Embryonic facial prominence (tissue), 1 donor: Measurements from ENCODE around the gene GTF2IRD1.
"Not testable (repeated sequence)": the region's sequence is repeated elsewhere in the genome, so short reads cannot be mapped to it uniquely, and the experiment has no call there.

Experiments used
- DNase-seq: peaks from one replicate; pipeline ENCODE4 v3.0.0-alpha.2; 2016; ENCODE audit errors: extremely low spot score

GTF2IRD1 gene

DNA sequence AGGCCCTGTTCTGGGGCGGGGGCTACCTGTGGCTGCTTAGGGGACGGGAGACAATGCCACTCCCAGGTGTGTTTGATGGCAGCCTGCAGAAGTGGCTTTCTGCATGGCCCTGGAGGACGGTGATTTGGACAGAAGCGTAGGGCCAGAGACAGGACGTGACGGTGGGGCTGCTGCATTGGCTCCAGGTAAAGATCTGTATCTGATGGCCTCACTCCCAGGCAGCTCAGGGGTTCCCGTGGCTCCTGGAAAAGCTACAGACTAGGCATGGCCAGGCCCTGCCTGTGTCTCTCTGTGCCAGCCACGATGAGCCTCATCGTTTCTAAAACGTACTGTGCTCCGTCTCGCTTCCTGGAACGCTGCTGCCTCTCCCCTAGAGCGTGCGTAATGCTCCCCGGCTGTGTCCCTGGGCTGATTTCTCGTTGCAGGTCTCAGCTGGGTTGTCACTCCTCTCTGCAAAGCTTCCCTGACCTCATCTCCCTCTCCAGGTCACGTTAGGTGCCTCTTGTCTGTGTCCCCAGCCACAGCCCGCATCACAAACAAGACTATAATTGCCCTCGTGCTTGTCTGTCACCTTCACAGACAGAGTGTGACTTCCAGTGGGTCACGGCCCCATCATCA, 12.6 kb downstream of the GTF2IRD1 start:
- no peak for DNase-seq

DNA sequence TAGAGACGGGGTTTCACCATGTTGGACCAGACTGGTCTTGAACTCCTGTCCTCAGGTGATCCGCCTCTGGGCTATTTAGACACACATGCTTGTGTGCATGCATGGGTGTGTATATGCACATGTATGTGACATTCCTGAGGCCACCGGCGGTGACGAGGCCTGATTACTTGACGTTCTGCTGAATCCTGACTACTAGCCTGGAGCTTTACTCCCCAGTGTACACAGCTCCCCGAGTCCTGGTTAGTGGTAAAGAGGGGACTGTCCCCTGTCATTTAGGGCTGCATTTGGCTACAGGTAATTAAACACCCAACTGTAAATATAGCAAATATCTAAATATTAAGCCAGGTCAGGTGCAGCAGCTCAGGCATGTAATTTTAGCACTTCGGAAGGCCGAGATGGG, 14.2 kb downstream of the GTF2IRD1 start:
- no peak for DNase-seq

DNA sequence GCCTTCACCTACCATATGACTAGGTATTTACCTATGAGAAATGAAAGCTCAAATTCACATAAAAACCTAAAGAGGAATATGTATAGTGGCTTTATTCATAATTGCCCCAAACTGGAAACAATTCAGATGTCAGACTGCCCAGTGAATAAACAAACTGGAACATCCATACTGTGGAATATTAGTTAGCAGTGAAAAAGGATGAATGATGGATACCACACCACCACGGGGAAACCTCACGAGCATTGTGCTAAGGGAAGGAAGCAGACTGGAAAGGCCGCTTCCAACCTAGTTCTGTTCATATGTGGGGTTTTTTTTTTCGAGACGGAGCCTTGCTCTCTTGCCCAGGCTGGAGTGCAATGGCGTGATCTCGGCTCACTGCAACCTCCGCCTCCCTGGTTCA, 16.8 kb downstream of the GTF2IRD1 start:
- DNase-seq = no peak

DNA sequence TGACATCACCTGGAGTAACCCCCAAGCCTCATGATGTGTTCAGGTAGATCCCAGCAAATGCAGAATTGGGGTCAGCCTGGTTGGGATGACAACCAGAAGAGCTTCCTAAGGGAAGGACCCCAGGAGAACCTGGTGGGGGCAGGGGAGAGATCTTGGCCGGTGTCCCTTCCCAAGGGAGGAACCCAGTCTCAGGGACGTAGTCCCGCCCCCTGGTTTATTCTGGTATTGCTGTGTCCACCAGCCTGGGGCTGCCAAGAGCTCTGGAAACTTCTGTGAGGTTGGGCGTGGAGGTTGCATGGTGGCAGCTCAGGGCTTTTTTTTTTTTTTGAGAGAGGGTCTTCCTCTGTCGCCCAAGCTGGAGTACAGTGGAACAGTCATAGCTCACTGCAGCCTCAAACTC, 19.4 kb downstream of the GTF2IRD1 start:
- no peak for DNase-seq

DNA sequence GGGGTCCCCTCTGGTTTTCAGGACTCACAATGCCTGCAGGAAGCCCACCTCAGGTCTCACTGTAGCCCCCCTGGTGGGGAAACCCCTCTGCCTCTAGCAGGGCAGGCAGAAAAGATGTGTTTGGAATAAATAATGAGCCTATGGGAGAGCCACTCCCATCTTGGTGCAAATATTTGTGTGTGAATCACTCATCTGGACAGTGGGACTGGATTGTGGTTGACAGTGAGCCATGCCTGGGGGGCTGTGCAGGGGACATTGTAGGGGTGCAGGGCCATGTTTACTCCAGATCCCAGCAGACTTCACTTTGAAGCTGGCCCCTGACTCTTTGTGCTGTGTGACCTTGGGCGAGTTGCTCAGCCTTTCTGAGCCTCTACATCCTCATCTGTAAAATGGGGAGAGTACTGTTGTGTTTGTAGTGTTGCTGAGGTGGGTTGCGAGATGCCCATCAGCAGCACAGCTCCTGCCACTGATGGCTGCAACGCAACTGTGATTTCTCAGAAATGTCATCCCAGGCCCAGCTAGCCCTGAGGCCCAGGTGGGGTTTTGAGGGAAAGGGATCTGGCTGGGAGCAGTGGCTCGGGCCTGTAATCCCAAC, 20.7 kb downstream of the GTF2IRD1 start:
- DNase-seq = no peak

DNA sequence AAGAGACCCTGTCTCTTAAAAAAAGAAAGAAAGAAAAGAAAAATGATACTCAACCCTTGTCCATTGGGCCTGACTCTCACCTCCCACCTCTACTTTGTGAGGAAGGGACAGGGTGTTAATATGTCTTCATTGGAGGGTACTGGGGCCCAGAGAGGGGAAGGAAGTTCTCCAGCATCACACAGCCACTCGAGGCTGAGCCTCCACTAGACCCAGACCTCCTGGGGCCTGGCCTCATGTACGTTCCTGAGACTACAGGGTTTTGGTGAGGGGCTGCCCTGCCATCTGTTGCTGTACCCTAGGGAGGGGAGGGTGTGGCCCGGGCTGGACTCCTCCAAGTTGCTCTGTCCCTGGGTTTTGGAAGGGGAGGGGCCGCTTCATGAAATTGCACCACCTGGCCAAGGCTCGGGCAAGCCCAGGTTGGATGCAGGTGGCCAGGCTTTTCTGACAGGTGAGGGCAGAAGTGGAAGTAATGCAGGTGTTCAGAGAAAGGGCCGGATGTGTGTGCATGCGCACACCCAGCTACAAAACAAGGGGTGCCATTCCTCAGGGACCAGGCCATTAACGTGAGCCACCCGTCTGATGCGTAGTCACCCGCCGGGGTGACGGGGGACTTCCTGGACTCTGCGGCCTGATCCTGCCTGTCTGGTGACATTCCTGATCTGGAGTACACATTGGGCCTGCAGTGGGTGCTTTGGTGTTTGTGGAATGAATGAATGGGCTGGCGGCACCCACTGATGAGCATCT, 21.7 kb downstream of the GTF2IRD1 start:
- no peak for DNase-seq

DNA sequence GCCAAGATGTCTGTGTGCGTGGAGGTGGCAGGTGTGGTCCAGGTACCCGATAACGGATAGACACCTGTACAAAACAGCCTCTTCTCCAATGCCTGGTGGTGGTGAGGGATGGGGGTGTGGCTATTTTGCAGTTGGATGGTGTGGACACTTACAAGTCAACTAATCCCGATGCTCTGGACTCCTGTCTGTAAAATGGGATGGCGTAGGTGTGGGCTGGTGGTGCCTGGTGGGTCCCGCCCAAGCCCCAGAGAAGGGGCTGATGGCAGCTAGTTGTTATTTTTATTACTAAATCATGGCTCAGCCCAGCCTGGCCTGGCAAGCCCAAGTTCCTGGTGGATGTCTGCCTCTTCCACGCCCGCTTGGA, 22.3 kb downstream of the GTF2IRD1 start:
- DNase-seq = no peak

DNA sequence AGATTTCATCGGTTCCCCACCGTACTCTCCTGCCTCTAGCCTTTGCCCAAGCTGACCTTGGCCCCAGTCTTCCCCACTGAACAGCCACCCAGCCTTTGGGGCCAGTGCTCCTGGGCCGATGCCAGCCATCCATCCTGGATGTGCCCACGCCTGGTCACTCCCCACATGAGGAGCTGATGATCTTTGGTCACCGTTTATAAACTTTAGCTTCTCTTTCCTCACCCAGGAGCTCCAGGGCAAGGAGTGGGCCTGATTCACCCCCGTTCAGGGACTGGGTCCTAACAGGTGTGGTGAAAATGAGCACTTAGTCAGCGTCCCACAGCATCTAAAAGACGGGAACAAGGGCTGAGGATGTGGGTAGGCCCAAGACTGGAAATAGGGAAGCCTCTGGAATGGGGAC, 22.9 kb downstream of the GTF2IRD1 start:
- DNase-seq = no peak

DNA sequence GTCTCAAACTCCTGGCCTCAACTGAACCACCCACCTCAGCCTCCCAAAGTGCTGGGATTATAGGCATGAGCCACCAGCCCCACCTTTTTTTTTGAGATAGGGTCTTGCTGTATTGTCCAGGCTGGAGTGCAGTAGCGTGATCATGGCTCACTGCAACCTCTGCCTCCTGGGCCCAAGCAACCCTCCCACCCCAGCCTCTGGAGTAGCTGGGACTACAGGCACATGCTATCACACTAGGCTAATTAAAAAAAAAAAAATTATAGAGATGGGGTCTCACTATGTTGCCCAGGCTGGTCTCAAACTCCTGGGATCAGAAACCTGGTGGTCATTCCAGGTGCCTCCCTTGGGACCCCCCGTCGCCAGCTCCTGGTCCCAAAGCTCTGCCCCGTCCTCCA, 25.0 kb downstream of the GTF2IRD1 start:
- no peak for DNase-seq

DNA sequence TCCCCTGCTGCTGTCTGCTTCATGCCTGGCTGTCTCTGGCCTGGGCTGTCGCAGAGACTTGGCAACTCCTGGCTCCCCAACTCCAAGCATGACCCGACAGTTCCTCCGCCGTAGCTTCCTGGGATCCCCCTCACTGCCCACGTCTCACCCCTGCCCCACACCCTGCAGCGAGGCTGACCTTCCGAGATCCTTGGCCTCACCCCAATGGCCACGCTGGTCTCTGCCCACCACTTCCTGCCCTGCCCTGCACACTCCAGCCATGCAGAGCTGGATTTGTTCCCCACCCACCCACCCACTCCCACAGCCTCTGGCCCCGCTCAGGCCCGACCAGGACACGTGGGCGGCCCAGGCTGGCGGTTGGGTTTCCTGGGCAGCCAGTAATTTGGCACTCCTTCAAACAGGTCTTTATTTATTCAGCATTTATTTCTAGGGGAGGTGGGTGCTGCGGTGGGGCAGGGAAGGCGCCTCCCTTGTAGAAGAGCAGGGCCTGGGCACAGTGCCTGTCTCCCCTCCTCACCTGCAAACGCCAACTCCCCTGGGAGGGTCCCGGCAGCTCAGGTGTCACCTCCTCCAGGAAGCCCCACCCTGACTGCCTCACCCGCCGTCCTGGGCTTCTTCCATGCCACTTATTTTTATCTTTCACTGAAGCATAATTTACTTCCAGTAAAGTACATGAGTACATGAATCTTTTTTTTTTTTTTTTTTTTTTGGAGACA, 25.5 kb downstream of the GTF2IRD1 start:
- no peak for DNase-seq

DNA sequence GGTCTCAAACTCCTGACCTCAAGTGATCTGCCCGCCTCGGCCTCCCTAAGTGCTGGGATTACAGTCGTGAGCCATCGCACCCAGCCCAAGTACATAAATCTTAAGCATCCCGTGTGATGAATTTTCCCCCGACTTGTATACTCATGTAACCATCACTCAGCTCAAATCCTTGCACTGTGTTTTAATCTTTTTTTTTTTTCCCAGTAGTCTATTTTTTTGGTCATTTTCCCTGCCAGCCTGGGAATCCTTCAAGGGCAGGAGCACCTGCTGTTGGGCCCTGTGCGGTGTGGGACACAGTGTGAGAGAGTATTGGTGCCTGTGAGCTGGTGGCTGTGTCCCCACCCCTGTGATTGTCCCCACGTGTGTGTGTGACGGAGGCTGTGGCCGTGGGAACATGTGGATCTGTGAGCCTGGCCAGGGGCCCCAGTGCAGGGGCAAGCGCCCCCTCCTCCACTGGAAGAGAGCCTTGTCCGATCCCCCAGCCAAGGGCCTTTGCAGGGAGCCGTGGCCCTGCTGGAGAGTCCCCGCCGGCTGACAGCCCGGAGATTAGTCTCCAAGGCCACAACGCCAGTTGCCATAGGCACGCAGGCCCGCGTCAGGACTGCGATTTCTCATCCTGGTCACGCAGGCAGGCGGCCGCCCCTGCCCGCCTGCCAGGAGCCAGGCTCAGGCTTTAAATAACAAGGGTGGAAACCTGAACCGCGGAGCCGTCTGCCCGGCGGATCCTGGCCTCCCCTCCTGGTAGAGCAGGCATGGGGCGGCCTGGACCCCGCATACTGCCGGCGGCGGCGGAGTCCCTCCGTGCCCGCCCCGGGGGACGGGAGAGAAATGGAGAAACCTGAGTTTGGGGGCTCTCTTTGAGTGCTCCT, 26.5 kb downstream of the GTF2IRD1 start:
- DNase-seq = peak; percentile 27

DNA sequence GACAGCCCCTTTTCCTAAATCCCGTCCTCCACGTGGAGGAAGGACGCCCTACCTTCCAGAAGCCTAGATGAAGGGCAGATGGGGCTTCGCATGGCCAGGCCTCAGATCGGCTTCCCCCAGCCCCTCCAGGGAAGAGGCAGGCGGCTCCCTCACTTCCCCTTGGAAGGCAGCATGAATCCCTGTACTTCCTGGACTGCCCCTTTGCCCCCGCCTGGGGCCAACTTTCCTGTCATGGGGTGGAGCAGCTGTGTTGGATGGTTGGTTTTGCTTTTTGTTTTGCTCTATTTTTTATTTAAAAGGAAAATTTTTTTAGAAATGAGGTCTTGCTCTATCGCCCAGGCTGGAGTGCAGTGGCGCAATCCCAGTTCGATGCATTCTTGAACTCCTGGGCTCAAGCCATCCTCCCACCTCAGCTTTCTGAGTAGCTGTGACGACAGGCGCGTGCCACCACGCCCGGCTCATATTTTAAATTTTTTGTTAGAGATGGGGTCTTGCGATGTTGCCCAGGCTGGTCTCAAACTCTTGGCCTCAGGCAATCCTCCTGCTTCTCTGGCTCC, 27.2 kb downstream of the GTF2IRD1 start:
- DNase-seq = no peak

DNA sequence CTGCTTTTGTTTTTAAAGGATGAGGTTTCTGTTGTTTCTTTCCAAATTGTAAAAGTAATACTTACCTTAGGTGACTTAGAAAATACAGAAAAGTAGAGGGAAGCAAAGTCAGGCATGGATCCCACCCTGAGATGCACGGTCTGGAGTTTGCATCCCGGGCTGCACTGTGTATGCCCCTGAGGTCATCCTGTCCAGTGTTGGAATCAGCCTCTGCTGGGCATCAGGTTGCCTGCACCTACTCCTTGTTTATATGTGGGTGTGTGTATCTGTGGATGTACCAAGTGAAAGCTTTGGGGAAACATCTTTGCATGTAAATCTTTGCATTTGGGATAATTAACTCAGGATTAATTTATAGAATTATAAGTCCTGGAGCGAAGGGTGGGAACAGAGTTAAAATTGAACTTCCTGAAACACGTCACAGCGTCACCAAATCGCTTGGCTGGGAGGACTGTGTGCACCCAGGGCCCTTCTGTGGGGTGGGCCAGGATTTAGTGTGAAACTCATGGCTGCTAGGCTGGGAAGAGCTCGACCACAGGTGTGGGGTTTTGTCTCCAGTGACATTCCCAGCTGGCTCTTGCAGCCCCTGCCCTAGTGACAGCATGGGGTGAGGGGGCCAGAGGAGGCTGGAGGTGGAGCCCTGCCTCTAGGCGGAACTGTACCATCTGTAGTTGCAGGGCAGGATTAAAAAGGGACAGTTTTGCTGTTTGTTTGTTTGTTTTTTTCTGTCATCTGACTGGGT, 27.9 kb downstream of the GTF2IRD1 start:
- no peak for DNase-seq

DNA sequence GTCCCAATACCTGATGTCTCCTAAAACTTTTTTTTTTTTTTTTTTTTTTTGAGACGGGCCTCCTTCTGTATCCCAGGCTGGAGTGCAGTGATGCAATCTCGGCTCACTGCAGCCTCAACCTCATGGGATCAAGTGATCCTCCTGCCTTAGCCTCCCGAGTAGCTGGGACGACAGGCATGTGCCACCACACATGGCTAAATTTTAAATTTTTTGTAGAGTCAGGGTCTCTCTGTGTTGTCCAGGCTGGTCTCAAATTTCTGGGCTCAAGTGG, 28.4 kb downstream of the GTF2IRD1 start:
- no peak for DNase-seq

DNA sequence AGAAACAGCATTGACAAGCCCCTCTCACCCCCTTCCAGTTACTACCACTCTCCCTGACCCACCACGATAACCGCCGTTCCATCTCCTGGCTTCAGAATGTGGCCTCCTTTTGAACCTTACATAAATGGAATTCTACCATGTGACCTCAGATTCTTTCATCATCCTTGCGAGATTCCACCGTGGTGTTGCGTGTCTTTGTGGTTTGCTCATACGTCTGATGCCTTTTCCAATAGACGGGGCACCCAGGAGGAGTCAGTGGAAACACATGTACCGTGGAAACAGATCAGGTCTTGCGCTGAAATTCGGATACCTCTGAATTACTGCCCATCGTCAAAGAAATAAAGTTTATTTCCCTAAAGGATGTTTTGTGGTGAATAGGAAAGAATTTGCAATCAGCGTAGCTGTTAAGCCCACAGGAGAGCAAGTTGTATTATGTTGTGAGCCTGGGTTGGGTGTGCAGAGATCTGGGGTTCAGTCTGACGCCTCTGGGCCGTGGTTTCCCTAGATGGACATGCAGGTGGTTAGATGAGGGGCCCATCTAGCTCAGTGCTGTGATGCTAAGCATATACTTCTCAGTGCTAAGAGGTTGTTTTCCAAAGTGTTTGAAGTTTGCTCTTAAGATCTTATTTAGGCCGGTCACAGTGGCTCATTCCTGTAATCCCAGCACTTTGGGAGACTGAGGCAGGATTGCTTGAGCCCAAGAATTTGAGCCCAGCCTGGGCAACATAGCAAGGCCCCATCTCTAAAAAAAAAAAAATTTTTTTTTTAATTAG, 29.1 kb downstream of the GTF2IRD1 start:
- DNase-seq = peak; percentile 58

DNA sequence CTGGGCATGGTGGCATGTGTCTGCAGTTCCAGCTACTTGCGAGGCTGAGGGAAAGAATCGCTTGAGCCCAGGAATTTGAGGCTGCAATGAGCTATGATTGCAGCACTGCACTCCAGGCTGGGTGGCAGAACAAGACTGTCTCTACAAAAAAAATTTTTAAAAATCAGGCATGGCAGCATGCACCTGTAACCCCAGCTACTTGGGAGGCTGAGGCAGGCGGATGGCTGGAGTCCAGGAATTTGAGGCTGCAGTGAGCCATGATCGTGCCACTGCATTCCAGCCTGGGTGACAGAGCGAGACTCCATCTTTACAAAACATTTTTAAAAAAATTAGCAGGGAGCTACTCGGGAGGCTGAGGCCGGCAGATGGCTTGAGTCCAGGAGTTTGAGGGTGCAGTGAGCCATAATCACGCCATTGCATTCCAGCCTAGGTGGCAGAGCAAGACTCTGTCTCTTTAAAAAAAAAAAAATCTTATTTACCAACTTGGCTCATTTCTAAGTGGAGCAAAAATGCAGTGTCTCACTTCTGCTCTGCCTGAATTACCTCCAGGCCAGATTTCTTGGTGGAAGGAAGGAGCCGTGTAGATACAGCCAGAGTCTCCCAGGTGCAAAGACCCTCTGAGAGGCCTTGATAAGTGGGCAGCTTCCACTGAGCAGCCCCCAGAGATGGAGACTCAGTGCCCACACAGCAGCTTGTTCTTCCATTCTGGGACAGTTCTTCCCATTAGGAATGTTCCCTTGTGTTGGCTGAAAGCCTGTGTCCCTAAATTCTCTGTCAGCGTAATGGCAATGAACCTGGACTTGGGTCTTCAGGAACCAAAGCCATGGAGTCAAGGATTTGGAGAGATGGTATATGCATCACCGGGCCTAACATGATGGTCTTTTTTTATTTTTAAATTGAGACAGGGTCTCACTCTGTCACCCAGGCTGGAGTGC, 30.0 kb downstream of the GTF2IRD1 start:
- no peak for DNase-seq

DNA sequence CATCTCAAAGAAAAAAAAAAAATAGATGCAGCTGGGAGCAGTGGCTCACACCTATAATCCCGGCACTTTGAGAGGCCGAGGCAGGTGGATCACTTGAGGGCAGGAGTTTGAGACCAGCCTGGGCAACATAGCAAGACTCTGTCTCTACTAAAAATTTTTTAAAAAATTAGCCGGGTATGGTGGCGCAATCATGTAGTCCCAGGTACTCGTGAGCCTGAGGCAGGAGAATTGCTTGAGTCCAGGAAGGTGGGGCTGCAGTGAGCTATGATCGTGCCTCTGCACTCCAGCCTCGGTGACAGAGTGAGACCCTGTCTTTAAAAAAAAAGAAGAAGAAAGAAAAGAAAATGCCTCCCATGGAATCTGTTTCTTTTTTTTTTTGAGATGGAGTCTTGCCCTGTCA, 31.9 kb downstream of the GTF2IRD1 start:
- no peak for DNase-seq

DNA sequence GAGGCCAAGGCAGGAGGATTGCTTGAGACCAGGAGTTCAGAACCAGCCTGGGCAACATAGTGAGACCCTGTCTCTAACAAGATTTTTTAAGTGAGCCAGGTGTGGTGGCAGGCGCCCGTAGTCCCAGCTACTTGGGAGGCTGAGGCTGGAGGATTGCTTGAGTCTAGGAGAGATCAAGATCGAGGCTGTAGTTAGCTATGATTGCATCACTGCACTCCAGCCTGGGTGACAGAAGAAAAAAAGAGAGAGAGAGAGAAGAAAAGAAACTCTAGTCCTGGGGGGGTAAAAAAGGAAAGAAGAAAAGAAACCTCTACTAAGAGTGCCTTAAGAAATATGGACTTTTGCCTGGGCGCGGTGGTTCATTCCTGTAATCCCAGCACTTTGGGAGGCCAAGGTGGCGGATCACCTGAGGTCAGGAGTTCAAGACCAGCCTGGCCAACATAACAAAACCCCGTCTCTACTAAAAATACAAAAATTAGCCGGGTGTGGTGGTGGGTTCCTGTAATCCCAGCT, 34.9 kb downstream of the GTF2IRD1 start:
- not testable (repeated sequence) for DNase-seq
